HG03520 (cell line): ENCODE measurements around the gene MEDAG.

Experiments
- ATAC-seq: cut with Tn5 transposase; IDR thresholded peaks from one replicate; pipeline ENCODE4 v1.9.1; 2021; ENCODE audit warnings: mild to moderate bottlenecking, moderate library complexity; ENCODE audit not compliant: unreplicated experiment

MEDAG gene

DNA sequence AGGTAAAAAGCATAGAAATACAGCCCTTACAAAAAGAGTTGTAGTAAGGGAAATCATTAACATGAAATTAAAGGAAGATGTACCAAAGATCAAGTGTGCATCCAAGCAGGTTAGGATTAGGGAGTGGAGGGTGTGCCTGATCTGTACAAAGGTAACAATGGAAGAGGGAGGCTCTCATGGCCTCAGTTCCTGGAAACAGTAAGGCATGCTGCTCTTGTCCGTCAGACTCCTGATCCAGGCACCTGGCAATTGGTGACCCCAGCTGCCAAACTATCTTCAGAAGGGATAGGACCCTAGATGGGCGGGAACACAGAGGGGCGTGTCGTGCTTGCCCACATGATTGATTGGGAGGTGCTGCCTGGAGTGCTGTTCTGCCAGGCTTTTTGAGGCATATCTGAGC is 30.9 kb downstream of the MEDAG start:
- no peak for ATAC-seq

DNA sequence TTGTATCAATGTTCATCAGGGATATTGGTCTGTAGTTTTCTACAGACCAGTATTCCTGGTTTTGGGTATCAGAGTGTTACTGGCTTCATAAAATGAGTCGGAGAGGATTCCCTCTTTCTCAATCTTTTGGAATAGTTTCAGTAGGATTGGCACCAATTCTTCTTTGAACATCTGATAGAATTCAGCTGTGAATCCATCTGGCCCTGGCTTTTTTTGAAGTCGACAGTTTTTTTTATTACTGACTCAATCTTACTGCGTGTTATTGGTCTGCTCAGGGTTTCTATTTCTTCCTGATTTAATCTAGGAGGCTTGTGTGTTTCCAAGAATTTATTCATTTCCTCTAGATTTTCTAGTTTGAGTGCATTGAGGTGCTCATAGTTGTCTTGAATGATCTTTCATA is 37.8 kb downstream of the MEDAG start:
- no peak for ATAC-seq

DNA sequence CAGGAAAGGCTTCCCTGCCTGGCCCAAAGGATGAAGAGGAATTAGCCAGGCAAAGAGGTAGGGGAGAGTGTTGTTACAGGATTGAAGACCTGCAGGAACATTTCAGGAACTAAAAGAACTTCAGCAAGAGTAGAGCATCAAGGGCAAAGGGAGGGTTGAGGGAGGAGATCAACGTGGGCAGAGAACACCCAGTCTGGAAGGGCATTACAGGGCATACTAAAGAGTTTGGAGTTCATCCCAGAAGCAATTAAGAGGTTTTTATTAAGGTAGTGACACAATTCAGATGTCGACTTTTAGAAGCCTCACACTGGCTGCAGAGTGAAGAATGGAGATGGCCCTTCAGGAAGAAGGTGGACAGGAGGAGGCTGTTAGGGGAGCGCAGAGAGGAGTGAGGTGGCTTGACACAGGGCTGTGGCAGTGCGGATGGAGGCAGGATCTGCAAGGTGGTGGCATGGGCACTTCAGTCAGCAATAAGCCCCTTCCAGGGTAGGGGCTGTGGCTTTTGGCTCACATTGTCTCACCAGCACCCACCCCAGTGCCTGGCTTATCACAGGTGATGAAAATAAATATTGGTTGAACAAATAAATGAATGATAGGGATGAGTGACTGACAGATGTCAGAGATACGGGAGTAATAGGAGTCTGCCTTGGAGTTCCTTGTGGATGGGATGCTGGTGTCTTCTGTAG is 51.3 kb downstream of the MEDAG start:
- ATAC-seq: no peak

- no peak for ATAC-seq
Measured at GRCh38 chr13:30959678-30960077, 53.6 kb downstream of the MEDAG start.

- ATAC-seq: no peak
Measured at GRCh38 chr13:30963791-30964190, 57.7 kb downstream of the MEDAG start.

DNA sequence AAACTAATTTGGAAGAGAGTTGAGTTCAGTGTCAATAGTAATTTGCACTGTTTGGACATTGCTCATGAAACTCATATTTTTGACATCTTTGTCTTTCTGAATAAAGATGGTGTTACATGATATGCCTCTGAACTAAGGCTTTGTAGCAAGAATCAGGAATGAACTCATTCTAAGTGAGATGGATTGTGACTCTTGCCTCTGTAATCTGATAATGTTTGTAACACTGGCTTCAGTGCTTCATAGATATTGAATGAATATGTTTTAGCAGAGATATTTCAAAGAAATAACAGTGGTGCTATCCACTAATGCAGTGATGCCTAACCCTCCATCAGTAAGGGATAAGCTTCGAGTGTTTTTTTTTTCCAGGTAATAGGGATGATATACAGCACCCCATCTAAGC is 59.3 kb downstream of the MEDAG start:
- no peak for ATAC-seq

GRCh38 chr13:30966101-30966500 is 60.0 kb downstream of the MEDAG start:
- no peak for ATAC-seq

DNA sequence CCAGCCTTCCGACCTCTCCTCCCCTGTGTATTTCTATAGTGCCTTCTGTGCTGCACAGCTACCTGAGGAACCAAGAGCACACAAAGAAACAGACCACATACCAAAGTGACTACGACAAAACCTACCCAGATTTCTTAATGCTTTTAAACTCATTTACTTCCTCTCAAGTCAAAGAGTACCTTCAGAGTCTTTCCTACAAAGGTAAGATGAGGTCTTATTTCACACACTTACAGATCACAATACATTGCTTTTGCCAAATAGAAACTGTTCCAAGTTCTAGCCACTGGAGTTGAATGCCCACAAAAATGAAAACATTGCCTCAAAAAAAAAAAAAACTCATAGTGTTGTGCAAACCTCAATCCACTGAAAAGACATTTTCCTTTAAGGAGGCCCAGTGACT is 62.8 kb downstream of the MEDAG start:
- ATAC-seq: no peak

- no peak for ATAC-seq
Measured at GRCh38 chr13:30971575-30971974, 65.5 kb downstream of the MEDAG start.

DNA sequence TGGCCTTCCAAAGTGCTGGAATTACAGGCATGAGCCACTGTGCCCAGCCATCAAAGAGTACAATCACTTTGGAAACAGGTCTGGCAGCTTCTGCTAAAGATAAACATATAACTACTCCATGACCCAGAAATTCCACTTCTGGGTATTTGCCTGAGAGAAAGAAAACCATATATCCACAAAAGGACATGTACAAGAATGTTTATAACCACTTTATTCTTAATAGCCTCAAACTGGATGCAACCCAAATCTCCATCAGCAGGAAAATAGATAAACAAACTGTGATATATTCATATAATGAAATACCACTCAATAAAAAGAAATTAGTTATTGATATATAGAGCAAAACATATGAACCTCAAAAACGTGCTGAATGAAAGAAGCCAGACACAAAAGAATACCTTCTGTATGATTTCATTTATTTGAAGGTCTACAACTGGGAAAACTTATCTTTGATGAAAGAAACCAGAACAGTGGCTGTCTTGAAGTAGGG is 66.9 kb downstream of the MEDAG start:
- no peak for ATAC-seq

GRCh38 chr13:30974350-30974749 is 68.3 kb downstream of the MEDAG start:
- no peak for ATAC-seq
